ENCODE measurements around the gene CFAP251. TPM values are rescaled to one million over a fixed set of nuclear protein-coding genes. Genes with fewer than 3 reads are reported as not detected.

CFAP251 gene
- total and polyA plus RNA-seq, 2 donors (not counting 3 experiments of a cell fraction or from before 2014, with no cell fraction given), result 3.3 to 4.0 TPM

DNA sequence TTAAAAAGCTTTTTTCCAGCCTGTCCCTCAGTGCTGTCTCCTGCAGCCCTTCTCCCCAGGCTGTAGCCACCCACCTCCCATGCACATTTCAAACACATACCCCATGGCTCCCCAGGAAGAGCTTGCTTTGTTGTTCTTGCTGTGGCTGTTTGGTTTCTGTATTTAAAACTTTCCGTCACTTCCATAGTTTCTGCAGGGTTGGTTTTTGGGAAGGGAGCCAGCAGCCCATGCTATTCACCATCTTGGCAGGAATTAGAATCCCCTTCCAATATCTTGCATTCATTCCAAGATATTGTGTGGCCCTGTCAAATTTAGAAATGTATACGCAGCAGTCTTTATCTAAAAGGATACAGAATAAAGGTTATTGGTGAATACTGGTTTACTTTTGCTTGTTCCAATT is 29.6 kb downstream of the CFAP251 start:
- no peaks in the 10 kb centered on the region for H3K27me3 ChIP-seq (ENCODE audit: control insufficient read depth in 2 of 2, insufficient read depth in 2 of 2, low read length in 2 of 2)
- no peak for FAIRE-seq
- DNase-seq (ENCODE audit: low read depth, low spot score), result no peak
- H3K9ac ChIP-seq (replicated peaks; ENCODE audit: extremely low read depth, insufficient read depth, low read length), result no peak overlapping the region
- no peaks in the 10 kb centered on the region for H3K9me3 ChIP-seq (replicated peaks; ENCODE audit: control insufficient read depth, insufficient read depth, low read length)
- H3K36me3 ChIP-seq (ENCODE audit: control insufficient read depth in 2 of 2, extremely low read depth in 1 of 2, insufficient read depth in 2 of 2, low read length in 2 of 2), result no peaks in the 10 kb centered on the region
- BruUV-seq (replicated peaks), result no TSS peak
- ChIA-PET POLR2A (no interaction called here), CTCF (interaction anchor here (1.0 kb wide), 1 partner anchor 21 kb away, joined by 3 read pairs; no protein-coding TSS in a partner anchor)
- H3K4me1 ChIP-seq (ENCODE audit: control insufficient read depth, extremely low read depth, insufficient read depth, low read length), result no peaks in the 10 kb centered on the region
- no peak overlapping the region for H3K4me2 ChIP-seq (ENCODE audit: insufficient read depth, low read length)
- TF ChIP-seq FOS (IDR thresholded peaks at IDR 0.05; ENCODE audit: borderline replicate concordance, insufficient read depth, low read length) (no peak), EZH2 (IDR thresholded peaks at IDR 0.05; ENCODE audit: borderline replicate concordance, low read depth, low read length, severe bottlenecking) (no peak), CTCF (IDR thresholded peaks at IDR 0.05; ENCODE audit: extremely low read depth in 1 of 2, insufficient read depth in 1 of 2, low read depth in 1 of 2, low read length in 2 of 2) (no peak), POLR2AphosphoS5 (IDR thresholded peaks at IDR 0.05; ENCODE audit: insufficient read depth, low read depth, low read length) (no peak), POLR2A (IDR thresholded peaks at IDR 0.05; ENCODE audit: low read depth, low read length) (no peak), MYC (IDR thresholded peaks at IDR 0.05; ENCODE audit: low read depth, low read length) (no peak), MAX (IDR thresholded peaks at IDR 0.05; ENCODE audit: insufficient read depth, insufficient read length) (no peak), GATA2 (IDR thresholded peaks at IDR 0.05; ENCODE audit: insufficient read depth, insufficient read length, low read depth, low read length) (no peak), JUN (IDR thresholded peaks at IDR 0.05; ENCODE audit: borderline replicate concordance, insufficient read depth, insufficient read length, low read depth) (no peak)
- no peaks in the 10 kb centered on the region for H3K79me2 ChIP-seq (ENCODE audit: control insufficient read depth, insufficient read depth, low read length)
- intact Hi-C loops (cut with micrococcal nuclease) (no loop called here), dilution Hi-C loops (cut with MboI; ENCODE audit: extremely low pct_ligation_motif_present, low sequenced_read_pairs) (no loop called here)
- H3K9me1 ChIP-seq (replicated peaks; ENCODE audit: control insufficient read depth, extremely low read depth, insufficient read depth, low read length), result no peaks in the 10 kb centered on the region
- H2AFZ ChIP-seq (ENCODE audit: low read depth, low read length), result no peak overlapping the region
- no peaks in the 10 kb centered on the region for H4K20me1 ChIP-seq (replicated peaks; ENCODE audit: control insufficient read depth, extremely low read depth, insufficient read depth, low read length)
- no peak overlapping the region for H3K27ac ChIP-seq (ENCODE audit: insufficient read depth, low read depth, low read length)
- H3K4me3 ChIP-seq (replicated peaks in 1 of 3; ENCODE audit: insufficient read depth in 1 of 3, low read depth in 1 of 3, low read length in 3 of 3), result no peak overlapping the region
